RKO (cell line): Measurements from ENCODE around the gene DOK5.

Source experiments
- DNase-seq: peaks from one replicate; pipeline ENCODE4 v3.0.0-alpha.2; 2016; ENCODE audit warnings: low spot score

The DOK5 gene

DNA sequence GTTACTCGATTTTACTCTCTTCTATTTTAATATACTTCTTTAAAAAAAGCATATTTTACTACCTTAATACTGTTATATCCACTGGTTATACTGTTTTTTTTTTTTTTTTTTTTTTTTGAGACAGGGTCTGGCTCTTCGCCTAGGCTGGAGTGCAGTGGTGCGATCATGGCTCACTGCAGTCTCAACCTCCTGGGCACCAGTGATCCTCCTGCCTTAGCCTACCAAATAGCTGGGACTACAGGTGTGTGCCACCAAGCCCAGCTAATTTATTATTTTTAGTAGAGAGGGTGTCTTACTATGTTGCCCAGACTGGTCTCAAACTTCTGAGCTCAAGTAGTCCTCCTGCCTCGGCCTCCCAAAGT lies 170.7 kb downstream of the DOK5 start:
- no peak for DNase-seq

- no peak for DNase-seq
These were observed 173.2 kb downstream of the DOK5 start for GRCh38 chr20:54648421-54649142.

GRCh38 chr20:54649511-54649962 lies 174.1 kb downstream of the DOK5 start:
- peak; percentile 77 for DNase-seq

- peak; percentile 16 for DNase-seq
These were observed 174.8 kb downstream of the DOK5 start for GRCh38 chr20:54650052-54650719.

- no peak for DNase-seq
These were observed 175.9 kb downstream of the DOK5 start for GRCh38 chr20:54651252-54651651.

- no peak for DNase-seq
These were observed 179.1 kb downstream of the DOK5 start for GRCh38 chr20:54654450-54654849.

DNA sequence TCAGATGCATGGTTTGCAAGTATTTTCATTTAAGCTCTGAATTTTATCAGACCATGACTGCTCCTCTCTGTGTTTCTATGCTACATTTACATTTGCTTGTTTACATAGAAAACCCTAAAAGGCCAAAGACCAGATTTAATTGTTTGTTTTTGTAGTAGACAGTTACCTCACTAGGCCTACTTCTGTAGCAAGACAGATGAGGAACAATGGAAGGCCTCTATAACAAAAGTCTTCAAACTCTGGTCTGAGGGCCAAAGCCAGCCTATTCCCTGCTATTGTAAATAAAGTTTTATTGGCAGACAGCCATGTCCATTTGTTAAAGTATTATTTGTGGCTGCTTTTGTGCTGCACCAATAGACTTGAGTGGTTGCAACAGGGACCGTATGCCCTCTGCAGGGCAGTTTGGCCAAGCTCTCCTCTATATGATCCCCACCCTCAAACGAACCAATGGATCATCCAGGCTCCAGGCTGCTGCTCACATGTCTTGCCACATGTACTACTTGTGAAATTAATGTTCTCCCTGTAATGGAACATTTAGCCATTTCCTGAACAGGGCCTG lies 182.0 kb downstream of the DOK5 start:
- DNase-seq: no peak

- DNase-seq: no peak
These were observed 183.1 kb downstream of the DOK5 start for GRCh38 chr20:54658525-54658924.

DNA sequence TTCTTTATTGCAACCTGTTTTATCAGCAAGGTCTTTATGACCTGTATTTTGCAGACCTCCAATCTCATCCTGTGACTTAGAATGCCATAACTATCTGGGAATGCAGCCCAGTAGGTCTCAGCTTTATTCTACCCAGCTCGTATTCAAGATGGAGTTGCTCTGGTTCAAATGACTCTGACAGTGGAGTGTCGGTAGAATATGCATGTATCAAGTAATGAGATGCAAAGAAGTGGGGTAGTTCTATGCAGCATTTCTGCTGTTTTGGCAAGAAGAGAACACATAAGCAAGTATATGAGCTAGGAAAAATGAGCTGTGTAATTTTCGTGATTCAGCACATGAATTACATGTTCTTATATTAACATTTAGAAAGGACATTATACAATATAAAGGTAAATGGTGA lies 185.9 kb downstream of the DOK5 start:
- no peak for DNase-seq

- no peak for DNase-seq
These were observed 186.6 kb downstream of the DOK5 start for GRCh38 chr20:54661880-54662465.

GRCh38 chr20:54665812-54666211 lies 190.4 kb downstream of the DOK5 start:
- DNase-seq: no peak

- peak; percentile 48 for DNase-seq
These were observed 193.1 kb downstream of the DOK5 start for GRCh38 chr20:54668271-54669039.

GRCh38 chr20:54669040-54669363 lies 193.6 kb downstream of the DOK5 start:
- no peak for DNase-seq

- no peak for DNase-seq
These were observed 202.9 kb downstream of the DOK5 start for GRCh38 chr20:54678253-54678652.

GRCh38 chr20:54680439-54680838 lies 205.0 kb downstream of the DOK5 start:
- no peak for DNase-seq

- peak; percentile 76 for DNase-seq
These were observed 205.7 kb downstream of the DOK5 start for GRCh38 chr20:54680872-54681619.

DNA sequence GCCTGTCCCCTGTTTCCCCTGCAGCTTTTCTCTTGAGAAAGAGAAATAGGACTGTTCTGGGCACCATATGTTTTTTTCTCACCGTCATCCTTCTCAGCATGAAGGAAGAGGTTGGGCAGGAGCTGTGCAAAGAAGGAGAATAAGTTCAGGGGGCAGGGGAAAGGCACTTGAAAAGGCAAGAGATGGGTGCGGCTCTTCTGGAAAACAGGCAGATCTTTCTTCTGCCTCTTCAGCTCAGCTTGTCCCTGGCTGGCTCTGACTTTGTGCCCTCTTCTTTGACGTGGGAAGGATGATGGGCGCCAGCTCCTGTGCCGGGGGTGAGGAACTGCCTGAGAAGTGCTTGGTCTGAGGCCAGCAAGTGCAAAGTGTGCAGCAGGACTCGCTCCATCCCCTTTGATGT lies 206.5 kb downstream of the DOK5 start:
- no peak for DNase-seq

DNA sequence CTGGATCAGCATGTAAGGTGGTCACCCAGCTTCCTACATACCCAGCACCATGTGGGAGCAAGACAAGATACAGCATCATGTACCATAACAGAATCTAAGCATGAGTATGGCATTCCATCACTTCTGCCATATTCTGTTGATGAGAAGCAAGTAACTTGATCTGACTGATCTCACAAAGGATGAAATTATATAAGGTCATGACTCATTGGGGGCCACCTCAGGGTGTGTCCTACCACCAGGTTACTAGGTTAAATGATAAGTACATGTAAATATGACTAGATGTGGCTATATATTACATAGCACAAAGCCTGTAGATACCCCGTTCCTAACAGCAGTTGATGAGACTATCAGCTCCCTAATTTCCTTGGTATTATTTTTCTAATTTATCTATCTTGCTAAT lies 213.1 kb downstream of the DOK5 start:
- DNase-seq: peak; percentile 48

- no peak for DNase-seq
These were observed 214.9 kb downstream of the DOK5 start for GRCh38 chr20:54690323-54690722.

DNA sequence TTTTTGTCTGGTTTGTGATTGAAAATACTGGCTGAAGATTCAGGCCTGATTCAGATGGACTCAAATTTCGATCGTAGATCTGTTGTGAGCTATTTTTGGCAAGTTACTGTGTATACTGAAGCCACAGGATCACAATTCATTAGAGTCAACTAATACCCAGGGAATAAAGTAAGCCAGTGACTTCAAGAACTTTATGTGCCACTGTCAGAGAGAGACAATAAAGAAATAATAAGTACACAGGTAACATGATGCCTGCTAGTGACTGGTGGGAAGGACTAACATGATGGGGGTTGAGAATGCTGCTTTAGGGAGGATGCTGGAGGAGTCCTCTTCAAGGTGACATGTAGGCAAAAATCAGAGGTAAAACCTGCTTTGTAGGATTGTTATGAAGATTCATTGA lies 215.9 kb downstream of the DOK5 start:
- no peak for DNase-seq

DNA sequence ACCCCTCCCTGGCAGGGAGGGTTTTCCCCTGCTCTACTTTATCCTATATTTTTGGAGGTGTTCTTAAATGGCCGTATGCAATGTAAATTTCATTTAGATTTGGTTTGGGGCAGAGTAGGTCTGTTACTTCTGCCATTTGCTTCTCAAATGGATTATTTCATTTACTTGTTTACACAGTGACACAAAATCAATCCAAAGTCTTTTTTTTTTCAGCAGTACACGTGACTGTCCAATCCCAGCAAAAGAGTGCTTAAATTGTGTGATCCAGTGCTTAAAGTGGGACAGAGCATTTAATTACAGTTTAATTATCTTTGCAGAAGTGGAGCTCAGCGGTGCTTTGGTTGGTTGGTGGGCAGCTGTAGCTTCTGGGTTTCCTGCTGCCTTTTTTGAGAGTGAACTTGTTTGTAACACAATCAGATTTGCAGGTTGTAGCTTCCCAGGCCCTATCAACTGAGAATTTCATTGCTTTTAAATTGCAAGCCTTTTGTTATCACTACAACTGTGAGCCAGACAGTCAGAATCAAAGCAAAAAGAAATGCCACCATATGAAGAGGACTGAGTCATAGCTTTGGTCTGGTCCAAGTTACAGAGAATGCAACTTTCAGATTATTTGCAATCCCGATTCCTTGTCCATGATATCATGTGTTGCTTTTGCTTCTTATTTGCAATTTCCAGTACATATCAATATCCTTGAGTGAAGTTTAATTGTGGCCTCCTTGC lies 216.9 kb downstream of the DOK5 start:
- no peak for DNase-seq
